Adrenal gland (tissue), 12 donors: Measurements from ENCODE around the gene UBAC2. TPM values are rescaled to one million over a fixed set of nuclear protein-coding genes. Genes with fewer than 3 reads are reported as not detected.

Experiments
- DNase-seq, 7 donors: peaks; one replicate each; pipeline ENCODE4 v3.0.0-alpha.2; 2019 to 2020
- H3K27ac ChIP-seq, 5 donors: fragments of 200-600 bp; sonication (generic) in 4 of 5; 1 replicate in 3 of 5; 2 replicates in 2 of 5; pipeline versions ENCODE4 v1.5.1 to v1.8.0; 2016 to 2020; ENCODE audit warnings: mild to moderate bottlenecking in 1 of 5
- H3K27me3 ChIP-seq: fragments of 200-600 bp; 2 replicates; pipeline ENCODE4 v1.8.0; 2021
- H3K36me3 ChIP-seq, 2 donors: fragments of 200-600 bp; replicated peaks in 1 of 2; 1 replicate in 1 of 2; 2 replicates in 1 of 2; pipeline versions ENCODE4 v1.5.1 to v1.8.0; 2018 to 2022
- H3K4me1 ChIP-seq, 2 donors: fragments of 200-600 bp; replicated peaks in 1 of 2; 1 replicate in 1 of 2; 2 replicates in 1 of 2; pipeline versions ENCODE4 v1.5.1 to v1.8.0; 2018 to 2021
- H3K4me3 ChIP-seq, 4 donors: fragments of 200-600 bp; sonication (generic) in 3 of 4; one replicate each; pipeline ENCODE4 v1.5.1; 2016 to 2018
- H3K9me3 ChIP-seq, 3 donors: fragments of 200-600 bp; sonication (generic) in 1 of 3; replicated peaks in 1 of 3; 1 replicate in 2 of 3; 2 replicates in 1 of 3; pipeline versions ENCODE4 v1.5.1 to v1.8.0; 2016 to 2021
- POLR2A ChIP-seq, 2 donors: fragments of 450-650 bp; IDR thresholded peaks; one replicate each; pipeline ENCODE4 v1.6.1; 2017; ENCODE audit warnings: antibody characterized with exemption in 2 of 2, mild to moderate bottlenecking in 2 of 2, moderate library complexity in 1 of 2
- WGBS, 4 donors: extraction: QIAGEN DNeasy Blood & Tissue Kit in 2 of 4; methylation state at CpG; one replicate each; pipeline versions ENCODE4 v1.1.5 to v1.1.7; 2013 to 2017; 5-methylcytosine and 5-hydroxymethylcytosine counted together
- intact Hi-C, 2 donors: fragments of 100-400 bp; cut with DNase I; formaldehyde crosslinking; loops; one replicate each; pipeline versions ENCODE4 v1.14.1 to v1.15.0; 2022 to 2023
- polyA plus RNA-seq, 3 donors: library from polyadenylated mRNA; stranded (reverse); fragments of 200-250 nt in 2 of 3; fragments of 350-450 nt in 1 of 3; fragmentation: Illumina TruSeq in 1 of 3; extraction: RNeasy Lipid Tissue Mini Kit (QIAGEN cat#74804) in 1 of 3; gene quantifications; one replicate each; pipeline ENCODE4 v1.2.3, GENCODE V29; 2013 to 2014
- total RNA-seq, 9 donors: library from RNA; depleted of rRNA in 4 of 9; stranded (reverse); fragments of >200 nt in 4 of 9; fragments of 120-200 nt in 1 of 9; fragmentation: NEBNext Ultra II Directional in 1 of 9; extraction: Animal tissue kit (Norgen Biotek cat#: 25700) in 1 of 9; gene quantifications; one replicate each; pipeline versions ENCODE4 v1.1.0 to v1.2.4, GENCODE V29; 2013 to 2023
- TF ChIP-seq, protein P1 (sequence below), 6 experiments: fragments of 450-650 bp in 4 of 6; fragments of 200-600 bp in 2 of 6; sonication (generic) in 1 of 6; IDR thresholded peaks; 1 replicate in 5 of 6; 2 replicates in 1 of 6; pipeline versions ENCODE4 v1.5.1 to v1.8.0; 2016 to 2021; ENCODE audit warnings: antibody characterized with exemption in 6 of 6, mild to moderate bottlenecking in 2 of 6, moderate library complexity in 1 of 6
- donor health status: healthy with polysubstance abuse.
- donor health status: Bipolar disorder and iron deficiency.
- donor health status: DM: yes; HTN: yes; CAD: no.
- donor health status: DM: no; HTN: no; CAD: no.
- donor health status: DM: no; HTN: no; CAD: no.
- donor health status: DM: yes; HTN: yes; CAD: no.

Gene UBAC2
- total and polyA plus RNA-seq, 12 donors = 46.3 to 67.8 (median 53.5) TPM

- TF ChIP-seq POLR2A (IDR thresholded peaks at IDR 0.05) = no peak
- TF ChIP-seq, protein P1, sequence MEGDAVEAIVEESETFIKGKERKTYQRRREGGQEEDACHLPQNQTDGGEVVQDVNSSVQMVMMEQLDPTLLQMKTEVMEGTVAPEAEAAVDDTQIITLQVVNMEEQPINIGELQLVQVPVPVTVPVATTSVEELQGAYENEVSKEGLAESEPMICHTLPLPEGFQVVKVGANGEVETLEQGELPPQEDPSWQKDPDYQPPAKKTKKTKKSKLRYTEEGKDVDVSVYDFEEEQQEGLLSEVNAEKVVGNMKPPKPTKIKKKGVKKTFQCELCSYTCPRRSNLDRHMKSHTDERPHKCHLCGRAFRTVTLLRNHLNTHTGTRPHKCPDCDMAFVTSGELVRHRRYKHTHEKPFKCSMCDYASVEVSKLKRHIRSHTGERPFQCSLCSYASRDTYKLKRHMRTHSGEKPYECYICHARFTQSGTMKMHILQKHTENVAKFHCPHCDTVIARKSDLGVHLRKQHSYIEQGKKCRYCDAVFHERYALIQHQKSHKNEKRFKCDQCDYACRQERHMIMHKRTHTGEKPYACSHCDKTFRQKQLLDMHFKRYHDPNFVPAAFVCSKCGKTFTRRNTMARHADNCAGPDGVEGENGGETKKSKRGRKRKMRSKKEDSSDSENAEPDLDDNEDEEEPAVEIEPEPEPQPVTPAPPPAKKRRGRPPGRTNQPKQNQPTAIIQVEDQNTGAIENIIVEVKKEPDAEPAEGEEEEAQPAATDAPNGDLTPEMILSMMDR (IDR thresholded peaks at IDR 0.05) = no peak
- Histone ChIP-seq H3K27ac (no peak overlapping the region), H3K4me3 (no peak overlapping the region), H3K36me3 (no peaks in the 10 kb centered on the region), H3K4me1 (peaks cover 0 to 4% of the 10 kb centered on the region in 2 donors), H3K9me3 (no peaks in the 10 kb centered on the region), H3K27me3 (no peaks in the 10 kb centered on the region)
- DNase-seq = no peak
- intact Hi-C loops = no loop called here
- WGBS, 4 donors = 80 to 86% (median 83%) methylated on average over 2 of the region's 2 CpGs
Observed at GRCh38 chr13:99256283-99256682, 55.6 kb downstream of the UBAC2 start.

DNA sequence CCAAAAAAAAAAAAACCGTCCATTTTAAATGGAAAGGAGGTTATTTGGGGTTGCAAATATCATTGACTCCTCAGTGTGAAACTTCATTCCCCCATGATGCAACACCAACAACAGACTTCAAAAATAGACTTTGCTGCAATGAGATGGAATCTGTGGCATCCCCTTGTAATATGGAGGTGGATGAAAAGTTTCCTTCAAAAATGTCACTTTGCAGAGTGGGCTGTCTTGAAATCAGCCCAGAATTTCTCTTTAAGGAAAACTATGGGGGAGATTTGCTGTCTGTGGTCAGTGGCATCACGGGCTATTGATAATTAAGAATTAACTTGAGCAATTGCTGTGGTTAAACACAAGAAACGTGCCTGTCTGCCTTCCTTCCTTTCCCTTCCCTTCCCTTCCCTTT is 56.1 kb downstream of the UBAC2 start:
- Histone ChIP-seq H3K4me1 (peaks cover 0 to 4% of the 10 kb centered on the region in 2 donors), H3K27me3 (no peaks in the 10 kb centered on the region), H3K27ac (no peak overlapping the region), H3K9me3 (no peaks in the 10 kb centered on the region), H3K36me3 (no peaks in the 10 kb centered on the region), H3K4me3 (no peak overlapping the region)
- WGBS, 4 donors = 78 to 90% (median 82%) methylated on average over 3 of the region's 3 CpGs
- intact Hi-C loops = no loop called here
- no peak for TF ChIP-seq POLR2A (IDR thresholded peaks at IDR 0.05)
- TF ChIP-seq, protein P1 (IDR thresholded peaks at IDR 0.05) = no peak
- no peak for DNase-seq

GRCh38 chr13:99257291-99257690 is 56.6 kb downstream of the UBAC2 start:
- intact Hi-C loops = no loop called here
- H3K4me3 ChIP-seq = no peak overlapping the region
- no peak for DNase-seq
- H3K9me3 ChIP-seq = no peaks in the 10 kb centered on the region
- no peaks in the 10 kb centered on the region for H3K36me3 ChIP-seq
- H3K27ac ChIP-seq = no peak overlapping the region
- TF ChIP-seq POLR2A (IDR thresholded peaks at IDR 0.05) = no peak
- TF ChIP-seq, protein P1 (IDR thresholded peaks at IDR 0.05) = no peak
- H3K27me3 ChIP-seq = no peaks in the 10 kb centered on the region
- peaks cover 0 to 4% of the 10 kb centered on the region in 2 donors for H3K4me1 ChIP-seq
- WGBS, 4 donors = 75 to 85% (median 77%) methylated on average over 2 of the region's 2 CpGs

GRCh38 chr13:99258210-99258860 is 57.7 kb downstream of the UBAC2 start, which contains the start of gene GPR18:
GPR18 (minus strand) TSS chr13:99258379; CDS start chr13:99255872, 2,507 bp downstream.
- intact Hi-C loops = no loop called here
- Histone ChIP-seq H3K27ac (no peak within 1 kb of the TSS), H3K9me3 (no peaks in the 10 kb centered on the region), H3K36me3 (no peaks in the 10 kb centered on the region), H3K4me1 (peaks cover 0 to 4% of the 10 kb centered on the region in 2 donors), H3K27me3 (no peaks in the 10 kb centered on the region), H3K4me3 (no peak within 1 kb of the TSS)
- TF ChIP-seq, protein P1 (IDR thresholded peaks at IDR 0.05) = no peak
- no peak for TF ChIP-seq POLR2A (IDR thresholded peaks at IDR 0.05)
- WGBS, 4 donors = 68 to 77% (median 74%) methylated on average over 4 of the region's 4 CpGs
- no peak for DNase-seq
